ENCODE measurements around the gene SLC25A42.

GRCh38 chr19:19071897-19072296 lies 8.1 kb downstream of the SLC25A42 start:
- no peak for TF ChIP-seq POLR2A (IDR thresholded peaks at IDR 0.05; ENCODE audit: low read depth, low read length)
- no peak for TF ChIP-seq POLR2AphosphoS5 (IDR thresholded peaks at IDR 0.05; ENCODE audit: low read depth, low read length)

All from GM12891 (cell line).